DOHH2 (cell line): ENCODE measurements around the gene SV2B.

Experiments
- H3F3A ChIP-seq: fragments of 200-600 bp; sonication (generic), shearing (Covaris generic); 2 replicates; pipeline ENCODE4 v1.6.0; 2016; ENCODE audit warnings: antibody characterized with exemption, mild to moderate bottlenecking; ENCODE audit not compliant: control insufficient read depth, insufficient read depth
- H3K27ac ChIP-seq: fragments of 200-600 bp; sonication (generic); 2 replicates; pipeline ENCODE4 v1.5.1; 2014; ENCODE audit warnings: low read depth, mild to moderate bottlenecking, low read length, moderate library complexity
- H3K27me3 ChIP-seq: fragments of 200-600 bp; sonication (generic); 2 replicates; pipeline ENCODE4 v1.6.1; 2014; ENCODE audit warnings: mild to moderate bottlenecking, low read length, mixed read lengths; ENCODE audit not compliant: control insufficient read depth
- H3K36me3 ChIP-seq: fragments of 200-600 bp; sonication (generic); 2 replicates; pipeline ENCODE4 v1.6.1; 2014; ENCODE audit warnings: mild to moderate bottlenecking, low read length, moderate library complexity, mixed read lengths; ENCODE audit not compliant: control insufficient read depth
- H3K4me1 ChIP-seq: fragments of 200-600 bp; sonication (generic); 2 replicates; pipeline ENCODE4 v1.6.1; 2014; ENCODE audit warnings: mild to moderate bottlenecking, low read length, mixed read lengths; ENCODE audit not compliant: control insufficient read depth
- H3K4me2 ChIP-seq: fragments of 200-600 bp; sonication (generic); 2 replicates; pipeline ENCODE4 v1.6.0; 2014; ENCODE audit warnings: mild to moderate bottlenecking, low read length, moderate library complexity
- H3K4me3 ChIP-seq: fragments of 200-600 bp; sonication (generic); 2 replicates; pipeline ENCODE4 v1.5.1; 2014; ENCODE audit warnings: mild to moderate bottlenecking, low read length, mixed read lengths
- H3K79me2 ChIP-seq: fragments of 200-600 bp; sonication (generic); 2 replicates; pipeline ENCODE4 v1.6.1; 2014; ENCODE audit warnings: mild to moderate bottlenecking, low read length, mixed read lengths; ENCODE audit not compliant: control insufficient read depth
- H3K9me2 ChIP-seq: fragments of 200-600 bp; sonication (generic); replicated peaks from 2 replicates; pipeline ENCODE4 v1.6.1; 2014; ENCODE audit warnings: mild to moderate bottlenecking, low read length, mixed read lengths; ENCODE audit not compliant: control insufficient read depth
- H3K9me3 ChIP-seq: fragments of 200-600 bp; sonication (generic); 2 replicates; pipeline ENCODE4 v1.6.1; 2014; ENCODE audit warnings: antibody characterized with exemption, low read length, mixed read lengths; ENCODE audit not compliant: control insufficient read depth, insufficient read depth
- H4K20me1 ChIP-seq: fragments of 200-600 bp; sonication (generic); 2 replicates; pipeline ENCODE4 v1.6.0; 2014; ENCODE audit warnings: low read depth, mild to moderate bottlenecking, antibody characterized with exemption, low read length, moderate library complexity; ENCODE audit not compliant: control insufficient read depth, insufficient read depth
- EZH2phosphoT487 ChIP-seq: fragments of 200-600 bp; sonication (generic); IDR thresholded peaks from 2 replicates; pipeline ENCODE4 v1.6.1; 2017; ENCODE audit warnings: borderline replicate concordance, mild to moderate bottlenecking, antibody characterized with exemption, low read length, moderate library complexity, mixed read lengths
- TF ChIP-seq, protein P1 (sequence below): fragments of 200-600 bp; sonication (generic); IDR thresholded peaks from one replicate; pipeline ENCODE4 v1.5.1; 2014; ENCODE audit warnings: antibody characterized with exemption, mild to moderate bottlenecking, low read depth, low read length; ENCODE audit not compliant: poor library complexity, severe bottlenecking

SV2B gene

DNA sequence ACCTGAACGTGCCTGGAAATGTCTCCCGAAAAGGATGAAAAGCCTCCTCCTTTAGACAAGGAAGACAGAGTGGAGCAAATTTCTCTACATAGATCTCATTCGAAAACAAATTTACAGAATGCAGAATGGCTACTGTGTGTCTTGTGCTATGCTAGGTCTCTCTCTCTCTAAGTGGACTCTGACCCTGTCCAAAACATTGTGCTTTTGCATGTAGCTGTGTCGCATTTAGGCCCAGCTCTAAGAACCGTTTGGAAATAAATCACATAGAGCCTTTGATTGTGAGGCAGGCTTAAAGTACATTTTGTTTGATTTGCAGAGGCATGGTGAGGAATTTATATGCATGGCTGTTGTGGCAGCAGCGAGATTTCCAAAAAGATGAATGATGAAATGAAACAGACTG is 198.0 kb downstream of the SV2B start:
- no peak overlapping the region for H3K4me2 ChIP-seq
- no peak overlapping the region for H3K4me3 ChIP-seq
- no peaks in the 10 kb centered on the region for H4K20me1 ChIP-seq
- no peaks in the 10 kb centered on the region for H3K4me1 ChIP-seq
- no peaks in the 10 kb centered on the region for H3K9me2 ChIP-seq
- H3K36me3 ChIP-seq = no peaks in the 10 kb centered on the region
- peaks cover 5% of the 10 kb centered on the region; the same call in 1 of the 2 replicates for H3K27me3 ChIP-seq
- H3K27ac ChIP-seq = no peak overlapping the region
- H3K9me3 ChIP-seq = no peaks in the 10 kb centered on the region
- H3K79me2 ChIP-seq = no peaks in the 10 kb centered on the region
- no peaks in the 10 kb centered on the region for H3F3A ChIP-seq
- no peak for TF ChIP-seq EZH2phosphoT487
- TF ChIP-seq, protein P1, sequence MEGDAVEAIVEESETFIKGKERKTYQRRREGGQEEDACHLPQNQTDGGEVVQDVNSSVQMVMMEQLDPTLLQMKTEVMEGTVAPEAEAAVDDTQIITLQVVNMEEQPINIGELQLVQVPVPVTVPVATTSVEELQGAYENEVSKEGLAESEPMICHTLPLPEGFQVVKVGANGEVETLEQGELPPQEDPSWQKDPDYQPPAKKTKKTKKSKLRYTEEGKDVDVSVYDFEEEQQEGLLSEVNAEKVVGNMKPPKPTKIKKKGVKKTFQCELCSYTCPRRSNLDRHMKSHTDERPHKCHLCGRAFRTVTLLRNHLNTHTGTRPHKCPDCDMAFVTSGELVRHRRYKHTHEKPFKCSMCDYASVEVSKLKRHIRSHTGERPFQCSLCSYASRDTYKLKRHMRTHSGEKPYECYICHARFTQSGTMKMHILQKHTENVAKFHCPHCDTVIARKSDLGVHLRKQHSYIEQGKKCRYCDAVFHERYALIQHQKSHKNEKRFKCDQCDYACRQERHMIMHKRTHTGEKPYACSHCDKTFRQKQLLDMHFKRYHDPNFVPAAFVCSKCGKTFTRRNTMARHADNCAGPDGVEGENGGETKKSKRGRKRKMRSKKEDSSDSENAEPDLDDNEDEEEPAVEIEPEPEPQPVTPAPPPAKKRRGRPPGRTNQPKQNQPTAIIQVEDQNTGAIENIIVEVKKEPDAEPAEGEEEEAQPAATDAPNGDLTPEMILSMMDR = no peak

GRCh38 chr15:91302588-91303439 is 202.8 kb downstream of the SV2B start:
- Histone ChIP-seq H4K20me1 (no peaks in the 10 kb centered on the region), H3K9me2 (no peaks in the 10 kb centered on the region), H3K27me3 (peaks cover 7% of the 10 kb centered on the region; the same call in 1 of the 2 replicates), H3K79me2 (no peaks in the 10 kb centered on the region), H3K4me1 (no peaks in the 10 kb centered on the region), H3K36me3 (no peaks in the 10 kb centered on the region), H3K27ac (no peak overlapping the region), H3F3A (no peaks in the 10 kb centered on the region), H3K9me3 (no peaks in the 10 kb centered on the region), H3K4me2 (no peak overlapping the region), H3K4me3 (no peak overlapping the region)
- TF ChIP-seq EZH2phosphoT487 = no peak
- TF ChIP-seq, protein P1 = peak; percentile 82

DNA sequence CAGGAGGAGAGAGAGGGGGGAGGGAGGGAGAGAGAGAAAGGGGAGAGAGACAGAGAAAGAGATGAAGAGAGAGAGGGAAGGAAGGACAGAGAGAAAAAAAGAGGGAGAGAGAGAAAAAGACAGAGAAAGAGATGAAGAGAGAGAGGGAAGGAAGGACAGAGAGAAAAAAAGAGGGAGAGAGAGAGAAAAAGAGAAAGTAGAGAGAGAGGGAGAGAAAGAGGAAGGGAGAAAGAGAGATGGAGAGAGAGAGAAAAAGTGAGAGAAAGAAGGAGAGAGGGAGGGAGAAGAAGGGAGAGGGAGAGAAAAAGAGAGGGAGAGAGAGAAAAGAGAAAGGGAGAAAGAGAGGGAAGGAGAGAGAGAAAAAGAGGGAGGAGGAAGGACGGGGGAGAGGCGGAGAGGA is 204.2 kb downstream of the SV2B start:
- Histone ChIP-seq H4K20me1 (no peaks in the 10 kb centered on the region), H3K27ac (no peak overlapping the region), H3K4me2 (no peak overlapping the region), H3F3A (no peaks in the 10 kb centered on the region), H3K9me2 (no peaks in the 10 kb centered on the region), H3K4me3 (no peak overlapping the region), H3K36me3 (no peaks in the 10 kb centered on the region), H3K27me3 (peaks cover 11% of the 10 kb centered on the region; the same call in 1 of the 2 replicates), H3K9me3 (no peaks in the 10 kb centered on the region), H3K79me2 (no peaks in the 10 kb centered on the region), H3K4me1 (no peaks in the 10 kb centered on the region)
- no peak for TF ChIP-seq EZH2phosphoT487
- TF ChIP-seq, protein P1 = no peak
